ENCODE data around the gene TRAPPC3L. TPM values are rescaled to one million over a fixed set of nuclear protein-coding genes. Genes with fewer than 3 reads are reported as not detected.

Gene TRAPPC3L
- total RNA-seq, 1 donor = 0.45 TPM

DNA sequence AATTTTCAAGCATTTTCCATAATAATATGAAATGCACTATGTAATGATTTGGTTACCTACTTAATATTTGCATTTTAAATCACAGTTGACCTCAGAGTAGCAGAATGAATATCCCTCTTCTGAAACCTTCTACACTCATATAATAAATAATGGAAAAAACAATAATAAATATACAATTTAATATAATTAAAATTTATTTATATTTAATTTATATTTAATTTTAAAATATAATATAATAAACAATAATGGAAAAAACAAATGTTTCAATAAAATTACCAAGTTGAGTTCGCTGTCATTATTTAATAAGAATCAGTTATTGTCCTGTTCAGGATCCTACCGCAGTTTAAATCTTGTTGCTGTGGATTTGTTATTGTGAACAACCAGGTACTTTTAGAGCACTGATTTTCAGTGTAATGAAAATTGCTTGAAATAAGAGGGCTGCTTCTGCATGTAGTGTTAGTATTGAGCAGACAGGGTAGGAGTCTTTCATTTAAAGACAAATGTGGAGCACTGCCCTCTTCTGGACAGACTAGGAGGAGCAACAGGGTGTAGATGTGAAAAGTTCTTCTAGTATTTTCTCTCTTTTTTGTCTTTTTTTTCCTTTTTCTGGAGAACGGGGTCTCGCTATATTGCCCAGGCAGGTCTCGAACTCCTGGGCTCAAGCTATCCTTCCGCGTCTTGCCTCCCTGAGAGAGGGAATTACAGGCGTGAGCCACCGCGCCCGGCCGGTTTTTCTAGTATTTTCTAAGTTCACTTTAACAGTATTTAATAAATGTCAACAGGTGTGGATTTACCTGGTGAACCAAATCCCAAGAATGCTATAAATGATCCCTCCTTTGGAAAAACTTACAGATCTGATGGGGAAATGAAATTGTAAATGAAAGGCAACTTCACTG lies 13.6 kb downstream of the TRAPPC3L start:
- DNase-seq (ENCODE audit: low read depth) = peak; percentile 87
- TF ChIP-seq, protein P1, sequence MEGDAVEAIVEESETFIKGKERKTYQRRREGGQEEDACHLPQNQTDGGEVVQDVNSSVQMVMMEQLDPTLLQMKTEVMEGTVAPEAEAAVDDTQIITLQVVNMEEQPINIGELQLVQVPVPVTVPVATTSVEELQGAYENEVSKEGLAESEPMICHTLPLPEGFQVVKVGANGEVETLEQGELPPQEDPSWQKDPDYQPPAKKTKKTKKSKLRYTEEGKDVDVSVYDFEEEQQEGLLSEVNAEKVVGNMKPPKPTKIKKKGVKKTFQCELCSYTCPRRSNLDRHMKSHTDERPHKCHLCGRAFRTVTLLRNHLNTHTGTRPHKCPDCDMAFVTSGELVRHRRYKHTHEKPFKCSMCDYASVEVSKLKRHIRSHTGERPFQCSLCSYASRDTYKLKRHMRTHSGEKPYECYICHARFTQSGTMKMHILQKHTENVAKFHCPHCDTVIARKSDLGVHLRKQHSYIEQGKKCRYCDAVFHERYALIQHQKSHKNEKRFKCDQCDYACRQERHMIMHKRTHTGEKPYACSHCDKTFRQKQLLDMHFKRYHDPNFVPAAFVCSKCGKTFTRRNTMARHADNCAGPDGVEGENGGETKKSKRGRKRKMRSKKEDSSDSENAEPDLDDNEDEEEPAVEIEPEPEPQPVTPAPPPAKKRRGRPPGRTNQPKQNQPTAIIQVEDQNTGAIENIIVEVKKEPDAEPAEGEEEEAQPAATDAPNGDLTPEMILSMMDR (IDR thresholded peaks at IDR 0.05; ENCODE audit: insufficient read depth, low read length) = peak; percentile 80
- no peak overlapping the region for H3K4me3 ChIP-seq (ENCODE audit: low read depth, low read length)

DNA sequence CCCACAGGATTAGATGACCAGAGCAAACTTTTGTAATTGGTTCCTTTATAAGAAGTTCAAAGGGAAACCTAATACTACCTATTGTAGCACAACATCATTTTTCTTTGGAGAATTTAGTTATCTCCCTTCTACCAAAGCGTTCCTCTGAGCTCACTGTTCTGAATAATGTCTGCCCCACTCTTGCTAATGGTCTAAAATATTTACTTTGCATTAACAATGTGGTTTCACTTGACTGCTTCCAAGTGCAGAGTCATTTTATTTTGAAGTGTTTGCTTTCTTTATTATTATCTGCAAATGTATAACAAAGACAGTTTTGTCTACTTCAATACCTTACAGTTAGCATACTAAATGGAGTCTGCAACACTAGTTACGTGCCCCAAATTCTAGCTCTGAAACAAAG lies 15.0 kb downstream of the TRAPPC3L start:
- H3K4me3 ChIP-seq (ENCODE audit: low read depth, low read length) = no peak overlapping the region
- no peak for DNase-seq (ENCODE audit: low read depth)
- TF ChIP-seq, protein P1 (IDR thresholded peaks at IDR 0.05; ENCODE audit: insufficient read depth, low read length) = no peak

DNA sequence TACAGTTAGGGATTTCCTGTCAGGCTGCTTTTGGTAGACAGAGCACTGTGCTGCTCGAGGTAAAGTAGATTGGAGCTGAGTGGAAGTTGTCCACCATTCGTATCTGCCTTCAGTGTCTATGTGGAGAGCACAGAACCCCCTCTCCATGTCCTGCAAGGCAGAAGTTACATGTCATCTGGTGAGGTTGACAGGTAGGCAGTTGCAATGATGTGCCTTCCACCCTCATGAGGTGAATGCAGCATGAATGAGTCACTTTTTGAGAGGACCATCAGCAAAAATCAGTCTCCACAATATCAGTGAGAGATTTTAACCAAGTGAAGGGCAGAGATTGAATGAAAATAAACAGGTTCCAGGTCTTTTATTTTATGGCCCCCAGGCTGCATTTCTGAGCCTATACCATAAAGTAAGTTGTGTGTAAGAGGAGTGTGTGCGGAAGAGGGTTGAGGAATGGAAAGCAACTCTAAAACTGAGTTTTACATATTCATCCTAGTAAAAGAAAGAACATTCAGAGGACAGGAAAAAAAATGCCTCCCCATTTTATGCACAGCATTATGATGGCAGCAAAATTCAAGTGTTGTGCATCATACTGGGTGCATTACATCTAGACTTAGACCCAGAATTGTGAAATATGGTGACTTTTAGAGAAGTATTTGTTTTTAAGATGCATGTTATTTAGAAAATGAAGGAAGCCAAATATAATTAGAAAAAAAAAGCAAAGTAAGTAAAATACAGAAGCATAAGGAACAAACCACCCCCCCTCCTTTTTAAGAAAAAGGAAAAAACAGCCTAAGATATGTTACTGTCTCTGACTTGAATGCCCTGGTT lies 15.8 kb downstream of the TRAPPC3L start:
- H3K4me3 ChIP-seq (ENCODE audit: low read depth, low read length) = no peak overlapping the region
- TF ChIP-seq, protein P1 (IDR thresholded peaks at IDR 0.05; ENCODE audit: insufficient read depth, low read length) = no peak
- DNase-seq (ENCODE audit: low read depth) = no peak

DNA sequence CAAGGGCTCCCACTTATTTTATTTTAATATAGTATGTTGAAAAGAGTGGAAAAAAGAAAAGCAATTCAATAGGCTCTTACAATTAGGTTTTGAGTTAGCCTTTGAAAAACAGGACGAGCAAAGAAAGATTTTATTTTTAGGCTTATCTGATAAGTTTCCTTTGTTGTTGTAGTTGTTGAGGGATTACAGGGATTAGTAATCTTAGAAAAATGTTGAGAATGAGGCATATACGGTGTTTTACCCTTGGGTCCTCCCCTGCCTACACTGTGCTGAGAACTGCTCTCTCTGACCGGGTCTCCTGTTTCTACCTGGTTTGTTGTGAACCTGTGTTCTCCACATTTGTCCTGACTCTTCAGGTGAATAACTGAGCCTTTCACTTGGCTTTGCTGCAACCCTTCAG lies 16.7 kb downstream of the TRAPPC3L start:
- TF ChIP-seq, protein P1 (IDR thresholded peaks at IDR 0.05; ENCODE audit: insufficient read depth, low read length) = no peak
- no peak overlapping the region for H3K4me3 ChIP-seq (ENCODE audit: low read depth, low read length)
- peak; percentile 60 for DNase-seq (ENCODE audit: low read depth)

DNA sequence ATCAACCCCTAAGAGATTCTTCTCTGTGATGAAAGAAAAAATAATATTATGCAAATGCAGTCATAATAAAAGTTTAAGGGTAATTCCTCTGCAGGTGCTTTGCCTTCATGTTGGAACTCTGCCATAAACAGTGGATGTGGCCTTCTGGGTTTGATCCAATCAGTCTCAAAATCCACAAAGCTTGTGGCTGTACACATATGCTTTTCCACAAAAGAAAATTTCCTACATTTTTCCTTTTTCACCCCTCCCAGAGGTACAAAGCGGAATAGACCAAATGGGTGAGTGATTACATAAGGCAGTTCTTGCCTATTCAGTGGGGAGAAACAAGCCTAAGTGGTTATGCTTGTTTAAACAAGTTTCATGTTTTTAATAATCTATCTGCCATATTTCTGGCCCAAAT lies 17.4 kb downstream of the TRAPPC3L start:
- H3K4me3 ChIP-seq (ENCODE audit: low read depth, low read length) = no peak overlapping the region
- DNase-seq (ENCODE audit: low read depth) = no peak
- TF ChIP-seq, protein P1 (IDR thresholded peaks at IDR 0.05; ENCODE audit: insufficient read depth, low read length) = peak; percentile 16

DNA sequence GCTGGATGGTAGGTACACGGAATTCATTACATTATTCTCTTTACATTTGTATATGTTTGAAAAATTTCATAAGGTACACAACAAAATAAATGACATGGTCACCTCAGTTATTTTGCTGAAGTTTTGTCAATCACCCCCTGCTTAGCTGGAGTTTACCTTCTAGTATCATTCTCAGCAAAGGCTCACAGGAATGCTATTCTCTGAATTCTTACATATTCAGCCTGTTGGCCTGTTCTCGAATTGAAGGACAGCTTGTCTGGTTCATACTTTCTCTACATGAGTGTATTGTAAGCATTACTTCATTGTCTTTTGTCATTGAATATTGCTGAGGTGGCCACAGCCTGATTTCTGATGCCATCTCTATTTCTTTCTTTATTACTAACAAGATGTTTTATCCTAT lies 21.2 kb downstream of the TRAPPC3L start:
- TF ChIP-seq, protein P1 (IDR thresholded peaks at IDR 0.05; ENCODE audit: insufficient read depth, low read length) = no peak
- DNase-seq (ENCODE audit: low read depth) = no peak
- H3K4me3 ChIP-seq (ENCODE audit: low read depth, low read length) = no peak overlapping the region

Measured in fibroblast of the aortic adventitia (primary cell).